Chondrocyte (in vitro differentiated cells): ENCODE measurements around the gene HSPA2. TPM values are rescaled to one million over a fixed set of nuclear protein-coding genes. Genes with fewer than 3 reads are reported as not detected.

Experiments used
- DNase-seq: peaks from one replicate; pipeline ENCODE4 v3.0.0; 2021; ENCODE audit warnings: mixed read lengths, low spot score
- H3K27ac Mint-ChIP-seq: one replicate; pipeline ENCODE4 v1.8.0; 2021; ENCODE audit warnings: mild to moderate bottlenecking, moderate library complexity, mixed read lengths; ENCODE audit not compliant: unreplicated experiment
- H3K27me3 Mint-ChIP-seq: 2 replicates; pipeline ENCODE4 v1.8.0; 2021; ENCODE audit warnings: low read depth, mixed read lengths
- H3K36me3 Mint-ChIP-seq: 2 replicates; pipeline ENCODE4 v1.8.0; 2021; ENCODE audit warnings: low read depth, mixed read lengths
- H3K4me1 Mint-ChIP-seq: 2 replicates; pipeline ENCODE4 v1.8.0; 2021; ENCODE audit warnings: low read depth, mild to moderate bottlenecking, mixed read lengths
- H3K4me3 Mint-ChIP-seq: one replicate; pipeline ENCODE4 v1.8.0; 2021; ENCODE audit warnings: mild to moderate bottlenecking, moderate library complexity, mixed read lengths; ENCODE audit not compliant: unreplicated experiment
- H3K9me3 Mint-ChIP-seq: 2 replicates; pipeline ENCODE4 v1.8.0; 2021; ENCODE audit warnings: low read depth, mixed read lengths
- CTCF ChIP-seq: fragments of 200-600 bp; sonication (generic); IDR thresholded peaks from 2 replicates; pipeline ENCODE4 v1.5.0; 2021; ENCODE audit warnings: antibody characterized with exemption, mild to moderate bottlenecking, moderate library complexity
- total RNA-seq: library from RNA; stranded (reverse); gene quantifications from 3 replicates; pipeline ENCODE4 v1.2.1, GENCODE V29; 2021

Gene HSPA2
- total RNA-seq, 1 donor from 2014 or later, result 1.7 TPM

DNA sequence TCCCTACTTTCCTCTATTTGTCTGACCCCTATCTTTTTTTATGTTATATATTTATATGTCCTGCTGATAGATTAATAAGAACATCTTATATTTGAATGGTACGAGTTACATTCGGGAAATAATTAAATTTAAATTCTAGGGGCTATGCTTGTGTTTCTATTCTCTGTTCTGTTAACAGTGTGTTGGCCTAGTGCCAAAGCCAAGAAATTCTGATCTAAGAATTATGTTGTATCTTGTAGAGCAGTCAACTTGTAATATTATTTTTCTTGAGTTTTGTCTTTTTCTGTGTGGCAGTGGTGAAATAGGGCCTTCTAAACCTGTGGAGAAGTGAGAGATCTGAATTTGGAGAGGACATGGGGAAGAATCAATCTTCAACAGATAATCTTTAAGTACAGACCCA is 9.0 kb upstream of the HSPA2 start:
- no peak for TF ChIP-seq CTCF
- H3K27ac Mint-ChIP-seq, result no peak overlapping the region
- H3K9me3 Mint-ChIP-seq, result no peaks in the 10 kb centered on the region
- H3K4me1 Mint-ChIP-seq, result peaks cover 18% of the 10 kb centered on the region
- H3K36me3 Mint-ChIP-seq, result peaks cover 8% of the 10 kb centered on the region
- DNase-seq, result no peak
- H3K4me3 Mint-ChIP-seq, result no peak overlapping the region
- H3K27me3 Mint-ChIP-seq, result no peaks in the 10 kb centered on the region

GRCh38 chr14:64536488-64537245 is 3.9 kb upstream of the HSPA2 start:
- H3K27ac Mint-ChIP-seq, result peak overlapping the region; percentile 23
- H3K36me3 Mint-ChIP-seq, result no peaks in the 10 kb centered on the region
- TF ChIP-seq CTCF, result no peak
- DNase-seq, result no peak
- peaks cover 23% of the 10 kb centered on the region for H3K4me1 Mint-ChIP-seq
- no peaks in the 10 kb centered on the region for H3K27me3 Mint-ChIP-seq
- H3K4me3 Mint-ChIP-seq, result no peak overlapping the region
- H3K9me3 Mint-ChIP-seq, result peaks cover 2% of the 10 kb centered on the region

DNA sequence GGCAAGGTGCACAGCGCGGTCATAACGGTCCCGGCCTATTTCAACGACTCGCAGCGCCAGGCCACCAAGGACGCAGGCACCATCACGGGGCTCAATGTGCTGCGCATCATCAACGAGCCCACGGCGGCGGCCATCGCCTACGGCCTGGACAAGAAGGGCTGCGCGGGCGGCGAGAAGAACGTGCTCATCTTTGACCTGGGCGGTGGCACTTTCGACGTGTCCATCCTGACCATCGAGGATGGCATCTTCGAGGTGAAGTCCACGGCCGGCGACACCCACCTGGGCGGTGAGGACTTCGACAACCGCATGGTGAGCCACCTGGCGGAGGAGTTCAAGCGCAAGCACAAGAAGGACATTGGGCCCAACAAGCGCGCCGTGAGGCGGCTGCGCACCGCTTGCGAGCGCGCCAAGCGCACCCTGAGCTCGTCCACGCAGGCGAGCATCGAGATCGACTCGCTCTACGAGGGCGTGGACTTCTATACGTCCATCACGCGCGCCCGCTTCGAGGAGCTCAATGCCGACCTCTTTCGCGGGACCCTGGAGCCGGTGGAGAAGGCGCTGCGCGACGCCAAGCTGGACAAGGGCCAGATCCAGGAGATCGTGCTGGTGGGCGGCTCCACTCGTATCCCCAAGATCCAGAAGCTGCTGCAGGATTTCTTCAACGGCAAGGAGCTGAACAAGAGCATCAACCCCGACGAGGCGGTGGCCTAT is 875 bp downstream of the HSPA2 start:
- Mint-ChIP-seq H3K27ac (no peak overlapping the region), H3K36me3 (no peaks in the 10 kb centered on the region), H3K27me3 (no peaks in the 10 kb centered on the region), H3K4me1 (peaks cover 25% of the 10 kb centered on the region), H3K9me3 (peaks cover 2% of the 10 kb centered on the region), H3K4me3 (no peak overlapping the region)
- no peak for DNase-seq
- no peak for TF ChIP-seq CTCF

- no peak overlapping the region for H3K27ac Mint-ChIP-seq
- no peaks in the 10 kb centered on the region for H3K36me3 Mint-ChIP-seq
- H3K4me1 Mint-ChIP-seq, result peaks cover 17% of the 10 kb centered on the region
- TF ChIP-seq CTCF, result no peak
- peaks cover 2% of the 10 kb centered on the region for H3K9me3 Mint-ChIP-seq
- H3K4me3 Mint-ChIP-seq, result no peak overlapping the region
- H3K27me3 Mint-ChIP-seq, result no peaks in the 10 kb centered on the region
- no peak for DNase-seq
These were observed 1.7 kb downstream of the HSPA2 start for GRCh38 chr14:64541972-64542835.

DNA sequence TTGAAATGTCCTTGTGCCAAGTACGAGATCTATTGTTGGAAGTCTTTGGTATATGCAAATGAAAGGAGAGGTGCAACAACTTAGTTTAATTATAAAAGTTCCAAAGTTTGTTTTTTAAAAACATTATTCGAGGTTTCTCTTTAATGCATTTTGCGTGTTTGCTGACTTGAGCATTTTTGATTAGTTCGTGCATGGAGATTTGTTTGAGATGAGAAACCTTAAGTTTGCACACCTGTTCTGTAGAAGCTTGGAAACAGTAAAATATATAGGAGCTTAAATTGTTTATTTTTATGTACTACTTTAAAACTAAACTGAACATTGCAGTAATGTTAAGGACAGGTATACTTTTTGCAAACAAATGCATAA is 2.3 kb downstream of the HSPA2 start:
- H3K27ac Mint-ChIP-seq, result no peak overlapping the region
- TF ChIP-seq CTCF, result no peak
- H3K4me3 Mint-ChIP-seq, result no peak overlapping the region

More for the DNA sequence above, 2.3 kb downstream of the HSPA2 start:
- H3K4me1 Mint-ChIP-seq, result peaks cover 17% of the 10 kb centered on the region
- H3K27me3 Mint-ChIP-seq, result no peaks in the 10 kb centered on the region
- peaks cover 2% of the 10 kb centered on the region for H3K9me3 Mint-ChIP-seq
- no peaks in the 10 kb centered on the region for H3K36me3 Mint-ChIP-seq
- no peak for DNase-seq
